ENCODE results near the gene VIPAS39. TPM values are rescaled to one million over a fixed set of nuclear protein-coding genes. Genes with fewer than 3 reads are reported as not detected.

VIPAS39 gene
- total and polyA plus RNA-seq, 2 donors = 15.8 to 19.3 TPM

GRCh38 chr14:77475432-77476115 lies 18.2 kb upstream of the VIPAS39 start:
- no peaks in the 10 kb centered on the region for H3K36me3 ChIP-seq (ENCODE audit: control insufficient read depth in 2 of 2, insufficient read depth in 2 of 2, low read length in 1 of 2)
- H3K4me1 ChIP-seq (ENCODE audit: control insufficient read depth in 2 of 2, insufficient read depth in 2 of 2, low read length in 2 of 2) = no peaks in the 10 kb centered on the region
- no peaks in the 10 kb centered on the region for H3K9me3 ChIP-seq (ENCODE audit: control insufficient read depth in 2 of 2, insufficient read depth in 1 of 2, low read length in 1 of 2)
- no peak overlapping the region for H3K4me3 ChIP-seq (ENCODE audit: low read length in 2 of 2)
- H3K27me3 ChIP-seq (ENCODE audit: control insufficient read depth in 2 of 2, insufficient read depth in 1 of 2, low read length in 1 of 2) = no peaks in the 10 kb centered on the region
- DNase-seq (ENCODE audit: low read depth in 6 of 9, low spot score in 9 of 9) = no peak
- H3K27ac ChIP-seq (ENCODE audit: low read depth in 1 of 2, low read length in 1 of 2) = no peak overlapping the region
- 97% methylated on average over 35 of the region's 35 CpGs for WGBS

- WGBS = 84% methylated on average over 9 of the region's 9 CpGs
Measured at GRCh38 chr14:77474479-77475177, 17.2 kb upstream of the VIPAS39 start.

GRCh38 chr14:77473921-77474320 lies 16.5 kb upstream of the VIPAS39 start:
- H3K4me3 ChIP-seq (ENCODE audit: low read length in 2 of 2) = no peak overlapping the region
- DNase-seq (ENCODE audit: low read depth in 6 of 9, low spot score in 9 of 9) = no peak
- peaks cover 7 to 9% of the 10 kb centered on the region in 2 donors for H3K36me3 ChIP-seq (ENCODE audit: control insufficient read depth in 2 of 2, insufficient read depth in 2 of 2, low read length in 1 of 2)
- H3K4me1 ChIP-seq (ENCODE audit: control insufficient read depth in 2 of 2, insufficient read depth in 2 of 2, low read length in 2 of 2) = no peaks in the 10 kb centered on the region
- H3K27ac ChIP-seq (ENCODE audit: low read depth in 1 of 2, low read length in 1 of 2) = no peak overlapping the region
- 93% methylated on average over 5 of the region's 5 CpGs for WGBS
- no peaks in the 10 kb centered on the region for H3K27me3 ChIP-seq (ENCODE audit: control insufficient read depth in 2 of 2, insufficient read depth in 1 of 2, low read length in 1 of 2)
- H3K9me3 ChIP-seq (ENCODE audit: control insufficient read depth in 2 of 2, insufficient read depth in 1 of 2, low read length in 1 of 2) = no peaks in the 10 kb centered on the region

More at GRCh38 chr14:77474479-77475177, 17.2 kb upstream of the VIPAS39 start:
- H3K4me1 ChIP-seq (ENCODE audit: control insufficient read depth in 2 of 2, insufficient read depth in 2 of 2, low read length in 2 of 2) = no peaks in the 10 kb centered on the region
- H3K27me3 ChIP-seq (ENCODE audit: control insufficient read depth in 2 of 2, insufficient read depth in 1 of 2, low read length in 1 of 2) = no peaks in the 10 kb centered on the region
- peaks cover under 1 to 2% of the 10 kb centered on the region in 2 donors for H3K36me3 ChIP-seq (ENCODE audit: control insufficient read depth in 2 of 2, insufficient read depth in 2 of 2, low read length in 1 of 2)
- H3K27ac ChIP-seq (ENCODE audit: low read depth in 1 of 2, low read length in 1 of 2) = no peak overlapping the region
- no peak for DNase-seq (ENCODE audit: low read depth in 6 of 9, low spot score in 9 of 9)
- H3K9me3 ChIP-seq (ENCODE audit: control insufficient read depth in 2 of 2, insufficient read depth in 1 of 2, low read length in 1 of 2) = no peaks in the 10 kb centered on the region
- H3K4me3 ChIP-seq (ENCODE audit: low read length in 2 of 2) = no peak overlapping the region

DNA sequence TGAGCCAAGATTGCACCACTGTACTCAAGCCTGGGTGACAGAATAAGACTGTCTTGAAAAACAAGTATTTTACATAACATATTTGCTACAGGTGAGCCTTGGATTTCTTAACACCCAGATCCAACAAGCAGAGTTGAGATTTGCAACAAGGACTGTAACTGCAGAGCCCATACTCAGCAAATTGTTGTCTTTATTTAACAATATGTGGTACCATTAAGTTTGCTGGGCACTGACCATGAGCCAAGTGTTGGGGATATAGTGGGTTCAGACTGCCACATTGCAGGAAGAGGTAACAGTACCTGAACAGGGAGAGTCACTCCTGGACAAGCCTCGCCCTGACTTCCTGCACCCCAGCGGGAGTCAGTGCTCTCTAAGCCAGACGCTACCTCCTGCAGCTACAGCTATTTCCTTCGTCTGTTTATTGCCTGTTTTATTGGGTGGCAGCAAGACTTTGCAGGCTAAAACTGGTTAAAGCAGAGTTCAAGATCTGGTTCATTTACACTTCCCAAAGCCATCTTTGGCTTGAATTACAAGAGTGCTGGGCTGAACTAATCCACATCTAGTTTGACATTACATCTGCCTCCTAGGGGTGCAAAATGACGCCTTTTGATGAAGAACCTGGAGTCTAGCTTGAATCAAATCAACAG lies 12.9 kb upstream of the VIPAS39 start:
- Histone ChIP-seq H3K27ac (ENCODE audit: low read depth in 1 of 2, low read length in 1 of 2) (no peak overlapping the region), H3K36me3 (ENCODE audit: control insufficient read depth in 2 of 2, insufficient read depth in 2 of 2, low read length in 1 of 2) (peaks cover 36% of the 10 kb centered on the region in 2 donors), H3K4me3 (ENCODE audit: low read length in 2 of 2) (no peak overlapping the region), H3K9me3 (ENCODE audit: control insufficient read depth in 2 of 2, insufficient read depth in 1 of 2, low read length in 1 of 2) (no peaks in the 10 kb centered on the region), H3K4me1 (ENCODE audit: control insufficient read depth in 2 of 2, insufficient read depth in 2 of 2, low read length in 2 of 2) (no peaks in the 10 kb centered on the region), H3K27me3 (ENCODE audit: control insufficient read depth in 2 of 2, insufficient read depth in 1 of 2, low read length in 1 of 2) (no peaks in the 10 kb centered on the region)
- WGBS = 94% methylated on average over 5 of the region's 5 CpGs
- DNase-seq (ENCODE audit: low read depth in 6 of 9, low spot score in 9 of 9) = no peak

DNA sequence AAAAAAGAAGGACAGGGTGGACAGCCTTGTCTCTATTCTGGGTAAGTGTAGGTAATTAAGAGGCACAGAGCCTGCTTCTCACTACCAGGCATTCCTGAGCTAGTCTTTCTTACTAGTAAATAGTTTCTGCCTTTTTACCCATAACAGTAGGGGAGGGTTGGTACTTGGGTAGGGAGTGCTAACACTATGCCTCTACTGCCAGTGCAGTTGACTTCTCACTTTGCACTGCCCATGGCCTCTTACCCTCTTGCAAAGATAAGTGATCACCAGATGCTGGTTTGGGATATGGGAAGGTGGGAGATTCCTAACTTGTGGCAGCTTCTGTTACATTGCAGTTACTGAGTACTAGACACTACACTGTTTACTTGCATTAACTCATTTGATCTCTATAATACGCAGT lies 12.1 kb upstream of the VIPAS39 start:
- no peak for DNase-seq (ENCODE audit: low read depth in 6 of 9, low spot score in 9 of 9)
- Histone ChIP-seq H3K9me3 (ENCODE audit: control insufficient read depth in 2 of 2, insufficient read depth in 1 of 2, low read length in 1 of 2) (no peaks in the 10 kb centered on the region), H3K36me3 (ENCODE audit: control insufficient read depth in 2 of 2, insufficient read depth in 2 of 2, low read length in 1 of 2) (peaks cover 44% of the 10 kb centered on the region in 2 donors), H3K4me3 (ENCODE audit: low read length in 2 of 2) (no peak overlapping the region), H3K27me3 (ENCODE audit: control insufficient read depth in 2 of 2, insufficient read depth in 1 of 2, low read length in 1 of 2) (no peaks in the 10 kb centered on the region), H3K27ac (ENCODE audit: low read depth in 1 of 2, low read length in 1 of 2) (no peak overlapping the region), H3K4me1 (ENCODE audit: control insufficient read depth in 2 of 2, insufficient read depth in 2 of 2, low read length in 2 of 2) (no peaks in the 10 kb centered on the region)
- WGBS = 97% methylated on average over 1 of the region's 1 CpG

DNA sequence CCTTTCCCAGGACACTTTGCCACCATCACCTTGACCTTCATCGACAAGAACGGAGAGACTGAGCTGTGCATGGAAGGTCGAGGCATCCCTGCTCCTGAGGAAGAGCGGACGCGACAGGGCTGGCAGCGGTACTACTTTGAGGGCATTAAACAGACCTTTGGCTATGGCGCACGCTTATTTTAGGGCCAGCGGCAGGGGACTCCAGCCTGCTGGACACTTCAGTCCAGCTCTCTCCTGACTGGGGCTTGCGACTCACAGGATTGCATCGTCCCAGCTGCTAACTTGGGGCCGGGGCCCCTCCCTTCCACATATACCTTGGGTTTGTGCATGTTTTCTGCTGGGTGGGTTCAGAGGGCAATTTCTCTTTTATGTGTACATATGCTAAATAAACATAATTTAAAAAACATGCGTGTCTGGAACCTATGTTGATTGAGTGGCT lies 11.7 kb upstream of the VIPAS39 start:
- H3K27ac ChIP-seq (ENCODE audit: low read depth in 1 of 2, low read length in 1 of 2) = no peak overlapping the region
- H3K36me3 ChIP-seq (ENCODE audit: control insufficient read depth in 2 of 2, insufficient read depth in 2 of 2, low read length in 1 of 2) = peaks cover 48% of the 10 kb centered on the region in 2 donors
- no peaks in the 10 kb centered on the region for H3K9me3 ChIP-seq (ENCODE audit: control insufficient read depth in 2 of 2, insufficient read depth in 1 of 2, low read length in 1 of 2)
- no peak for DNase-seq (ENCODE audit: low read depth in 6 of 9, low spot score in 9 of 9)
- 95% methylated on average over 14 of the region's 14 CpGs for WGBS
- H3K4me3 ChIP-seq (ENCODE audit: low read length in 2 of 2) = no peak overlapping the region
- no peaks in the 10 kb centered on the region for H3K27me3 ChIP-seq (ENCODE audit: control insufficient read depth in 2 of 2, insufficient read depth in 1 of 2, low read length in 1 of 2)
- no peaks in the 10 kb centered on the region for H3K4me1 ChIP-seq (ENCODE audit: control insufficient read depth in 2 of 2, insufficient read depth in 2 of 2, low read length in 2 of 2)

GRCh38 chr14:77467801-77468200 lies 10.4 kb upstream of the VIPAS39 start:
- Histone ChIP-seq H3K4me3 (ENCODE audit: low read length in 2 of 2) (no peak overlapping the region), H3K36me3 (ENCODE audit: control insufficient read depth in 2 of 2, insufficient read depth in 2 of 2, low read length in 1 of 2) (peaks cover 60 to 61% of the 10 kb centered on the region in 2 donors), H3K4me1 (ENCODE audit: control insufficient read depth in 2 of 2, insufficient read depth in 2 of 2, low read length in 2 of 2) (no peaks in the 10 kb centered on the region), H3K27me3 (ENCODE audit: control insufficient read depth in 2 of 2, insufficient read depth in 1 of 2, low read length in 1 of 2) (no peaks in the 10 kb centered on the region), H3K27ac (ENCODE audit: low read depth in 1 of 2, low read length in 1 of 2) (no peak overlapping the region), H3K9me3 (ENCODE audit: control insufficient read depth in 2 of 2, insufficient read depth in 1 of 2, low read length in 1 of 2) (no peaks in the 10 kb centered on the region)
- DNase-seq (ENCODE audit: low read depth in 6 of 9, low spot score in 9 of 9) = no peak
- WGBS = 97% methylated on average over 5 of the region's 5 CpGs

DNA sequence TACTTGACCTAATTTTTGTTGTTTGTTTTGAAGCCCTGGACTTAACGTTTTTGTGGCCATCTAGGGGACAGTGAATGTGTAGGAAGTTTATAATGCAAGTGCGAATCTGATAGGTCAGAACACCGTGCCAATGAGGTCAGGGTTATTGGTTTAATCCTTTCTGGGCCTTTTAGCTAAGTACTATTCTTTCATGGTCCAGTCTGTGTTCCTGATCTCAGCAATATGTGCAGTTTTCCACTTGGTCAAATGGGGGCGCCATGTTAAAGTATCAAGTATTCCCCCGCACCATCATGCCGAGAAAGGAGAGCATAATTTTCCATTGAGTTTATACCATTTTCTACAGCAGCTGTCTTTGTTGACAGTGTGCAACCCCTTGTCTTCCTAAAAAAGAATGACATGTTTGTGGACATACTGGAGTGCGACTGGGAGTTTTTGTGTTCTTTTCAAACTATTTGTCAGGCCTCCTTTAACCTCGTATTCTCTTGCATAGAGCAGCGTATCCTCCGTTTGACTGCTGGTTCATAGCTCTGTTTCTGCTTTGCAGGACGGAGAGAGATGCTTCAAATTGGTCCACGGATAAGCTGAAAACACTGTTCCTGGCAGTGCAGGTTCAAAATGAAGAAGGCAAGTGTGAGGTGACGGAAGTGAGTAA lies 1.8 kb upstream of the VIPAS39 start:
- peak in 7 of 9 donors; percentile 34 to 75 (median 43) for DNase-seq (ENCODE audit: low read depth in 6 of 9, low spot score in 9 of 9)
- H3K36me3 ChIP-seq (ENCODE audit: control insufficient read depth in 2 of 2, insufficient read depth in 2 of 2, low read length in 1 of 2) = peaks cover 30 to 42% of the 10 kb centered on the region in 2 donors
- no peaks in the 10 kb centered on the region for H3K9me3 ChIP-seq (ENCODE audit: control insufficient read depth in 2 of 2, insufficient read depth in 1 of 2, low read length in 1 of 2)
- WGBS = 50% methylated on average over 13 of the region's 13 CpGs
- no peaks in the 10 kb centered on the region for H3K27me3 ChIP-seq (ENCODE audit: control insufficient read depth in 2 of 2, insufficient read depth in 1 of 2, low read length in 1 of 2)
- H3K4me3 ChIP-seq (ENCODE audit: low read length in 2 of 2) = peak overlapping the region; percentile 87 to 96
- H3K4me1 ChIP-seq (ENCODE audit: control insufficient read depth in 2 of 2, insufficient read depth in 2 of 2, low read length in 2 of 2) = peaks cover 11% of the 10 kb centered on the region in 2 donors
- peak overlapping the region in 1 of 2 donors; percentile 98 for H3K27ac ChIP-seq (ENCODE audit: low read depth in 1 of 2, low read length in 1 of 2)
